Measurements from ENCODE around the gene EBLN2.

GRCh38 chr3:73094129-73094528 is 32.7 kb downstream of the EBLN2 start:
- TF ChIP-seq JUN (IDR thresholded peaks at IDR 0.05; ENCODE audit: borderline replicate concordance, insufficient read depth, insufficient read length, low read depth): no peak
- TF ChIP-seq, protein P1, sequence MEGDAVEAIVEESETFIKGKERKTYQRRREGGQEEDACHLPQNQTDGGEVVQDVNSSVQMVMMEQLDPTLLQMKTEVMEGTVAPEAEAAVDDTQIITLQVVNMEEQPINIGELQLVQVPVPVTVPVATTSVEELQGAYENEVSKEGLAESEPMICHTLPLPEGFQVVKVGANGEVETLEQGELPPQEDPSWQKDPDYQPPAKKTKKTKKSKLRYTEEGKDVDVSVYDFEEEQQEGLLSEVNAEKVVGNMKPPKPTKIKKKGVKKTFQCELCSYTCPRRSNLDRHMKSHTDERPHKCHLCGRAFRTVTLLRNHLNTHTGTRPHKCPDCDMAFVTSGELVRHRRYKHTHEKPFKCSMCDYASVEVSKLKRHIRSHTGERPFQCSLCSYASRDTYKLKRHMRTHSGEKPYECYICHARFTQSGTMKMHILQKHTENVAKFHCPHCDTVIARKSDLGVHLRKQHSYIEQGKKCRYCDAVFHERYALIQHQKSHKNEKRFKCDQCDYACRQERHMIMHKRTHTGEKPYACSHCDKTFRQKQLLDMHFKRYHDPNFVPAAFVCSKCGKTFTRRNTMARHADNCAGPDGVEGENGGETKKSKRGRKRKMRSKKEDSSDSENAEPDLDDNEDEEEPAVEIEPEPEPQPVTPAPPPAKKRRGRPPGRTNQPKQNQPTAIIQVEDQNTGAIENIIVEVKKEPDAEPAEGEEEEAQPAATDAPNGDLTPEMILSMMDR (IDR thresholded peaks at IDR 0.05; ENCODE audit: extremely low read depth in 1 of 2, insufficient read depth in 1 of 2, low read depth in 1 of 2, low read length in 2 of 2): no peak
- TF ChIP-seq POLR2A (IDR thresholded peaks at IDR 0.05; ENCODE audit: low read depth, low read length): no peak
- no peak for TF ChIP-seq POLR2AphosphoS5 (IDR thresholded peaks at IDR 0.05; ENCODE audit: insufficient read depth, low read depth, low read length)
- TF ChIP-seq FOS (IDR thresholded peaks at IDR 0.05; ENCODE audit: borderline replicate concordance, insufficient read depth, low read length): no peak
